GM10847 (cell line): Measurements from ENCODE around the gene CD58.

Experiments
- POLR2A ChIP-seq: IDR thresholded peaks from 2 replicates; pipeline ENCODE4 v1.6.1; 2011; ENCODE audit not compliant: insufficient read length; ENCODE audit errors: extremely low read depth

CD58 gene

GRCh38 chr1:116572099-116572498 is 1.3 kb upstream of the CD58 start:
- TF ChIP-seq POLR2A, result no peak

DNA sequence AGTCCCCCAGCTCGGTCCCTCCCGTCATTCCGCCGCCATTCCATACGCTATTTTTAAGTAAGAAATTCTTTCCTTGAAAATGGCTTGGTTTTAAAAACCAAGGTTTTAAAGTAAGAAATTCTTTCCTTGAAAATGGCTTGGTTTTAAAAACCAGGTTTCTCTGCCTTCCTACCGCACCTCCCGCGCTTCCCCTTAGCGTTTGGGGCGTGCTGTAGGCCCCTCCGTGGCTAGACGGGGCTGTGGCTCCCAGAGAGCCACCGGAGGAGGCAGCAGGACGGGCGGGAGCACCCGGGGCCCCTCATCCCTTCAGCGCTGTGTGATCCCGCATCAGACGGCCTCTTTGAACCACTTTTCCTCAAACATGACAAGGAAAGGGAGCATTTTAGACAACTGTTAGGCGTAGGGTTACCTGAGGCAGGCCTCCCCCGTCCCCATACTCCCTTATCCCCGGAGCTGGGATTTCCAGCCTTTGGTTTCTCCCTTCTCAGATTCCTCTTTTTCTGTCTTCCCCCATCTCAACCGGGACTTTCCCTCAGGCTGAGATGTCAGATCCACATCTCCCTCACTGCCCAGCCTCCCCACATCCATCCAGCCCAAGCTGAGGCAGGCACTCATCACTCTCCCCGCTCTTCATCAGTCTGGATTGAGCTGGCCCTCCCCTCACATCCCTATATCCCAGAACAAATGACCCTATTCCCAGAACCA is 541 bp upstream of the CD58 start:
- no peak for TF ChIP-seq POLR2A

GRCh38 chr1:116569776-116570357 is 959 bp downstream of the CD58 start:
- TF ChIP-seq POLR2A, result peak; percentile 22

DNA sequence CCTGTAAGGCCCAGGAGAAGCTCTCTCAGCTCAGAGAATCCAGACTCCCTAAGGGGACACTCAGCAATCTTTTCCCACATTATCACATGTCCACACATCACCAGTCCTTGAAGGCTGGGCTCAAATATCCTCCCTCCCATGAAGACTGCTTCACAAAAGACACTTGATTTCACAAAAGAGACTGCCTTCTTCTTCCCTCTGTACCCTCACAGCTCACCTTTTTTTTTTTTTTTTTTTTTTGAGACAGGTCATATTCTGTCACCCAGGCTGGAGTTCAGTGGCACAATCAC is 1.5 kb downstream of the CD58 start:
- TF ChIP-seq POLR2A, result no peak

- no peak for TF ChIP-seq POLR2A
These were observed 2.0 kb downstream of the CD58 start for GRCh38 chr1:116568662-116569380.

DNA sequence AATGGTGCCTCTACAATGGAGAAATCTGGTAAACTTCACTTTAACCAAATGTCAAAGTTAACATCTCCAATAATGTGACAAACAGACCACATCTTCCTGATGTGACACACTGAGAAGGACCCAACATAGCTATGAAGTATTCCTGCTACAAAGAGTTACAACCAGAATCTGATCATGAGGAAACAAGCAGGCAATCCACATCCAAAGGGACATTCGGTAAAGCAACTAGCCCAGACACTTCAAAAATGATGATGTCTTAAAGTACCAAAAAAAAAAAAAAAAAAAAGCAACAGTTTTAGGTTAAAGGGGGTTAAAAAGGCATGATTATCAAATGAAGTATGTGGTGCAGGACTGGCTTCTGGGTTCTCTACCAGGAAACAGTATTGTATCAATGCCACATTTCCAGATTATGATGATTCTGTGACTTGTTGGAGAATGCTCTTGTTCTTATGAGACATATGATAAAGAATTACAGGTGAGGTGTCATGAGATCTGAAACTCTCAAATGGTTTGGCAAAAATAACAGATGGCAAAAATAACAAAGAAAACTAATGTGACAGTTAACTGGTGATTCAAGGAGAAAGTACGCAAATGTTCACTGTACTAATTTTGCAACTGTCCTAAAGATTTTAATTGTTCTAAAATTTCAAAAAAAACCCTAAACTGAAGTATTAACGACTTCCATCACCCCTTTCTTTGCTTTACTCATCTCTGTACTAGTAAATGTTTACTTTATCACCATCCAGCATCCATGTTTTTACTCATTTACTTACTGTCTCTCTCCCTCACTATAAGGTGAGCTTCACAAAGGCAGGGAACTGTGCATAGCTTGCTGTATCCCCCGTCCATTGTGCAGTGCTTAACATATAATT is 2.8 kb downstream of the CD58 start:
- TF ChIP-seq POLR2A, result no peak

GRCh38 chr1:116565222-116565621 is 5.6 kb downstream of the CD58 start:
- no peak for TF ChIP-seq POLR2A

GRCh38 chr1:116564426-116564825 is 6.4 kb downstream of the CD58 start:
- TF ChIP-seq POLR2A, result no peak

GRCh38 chr1:116561563-116561962 is 9.3 kb downstream of the CD58 start:
- TF ChIP-seq POLR2A, result no peak

DNA sequence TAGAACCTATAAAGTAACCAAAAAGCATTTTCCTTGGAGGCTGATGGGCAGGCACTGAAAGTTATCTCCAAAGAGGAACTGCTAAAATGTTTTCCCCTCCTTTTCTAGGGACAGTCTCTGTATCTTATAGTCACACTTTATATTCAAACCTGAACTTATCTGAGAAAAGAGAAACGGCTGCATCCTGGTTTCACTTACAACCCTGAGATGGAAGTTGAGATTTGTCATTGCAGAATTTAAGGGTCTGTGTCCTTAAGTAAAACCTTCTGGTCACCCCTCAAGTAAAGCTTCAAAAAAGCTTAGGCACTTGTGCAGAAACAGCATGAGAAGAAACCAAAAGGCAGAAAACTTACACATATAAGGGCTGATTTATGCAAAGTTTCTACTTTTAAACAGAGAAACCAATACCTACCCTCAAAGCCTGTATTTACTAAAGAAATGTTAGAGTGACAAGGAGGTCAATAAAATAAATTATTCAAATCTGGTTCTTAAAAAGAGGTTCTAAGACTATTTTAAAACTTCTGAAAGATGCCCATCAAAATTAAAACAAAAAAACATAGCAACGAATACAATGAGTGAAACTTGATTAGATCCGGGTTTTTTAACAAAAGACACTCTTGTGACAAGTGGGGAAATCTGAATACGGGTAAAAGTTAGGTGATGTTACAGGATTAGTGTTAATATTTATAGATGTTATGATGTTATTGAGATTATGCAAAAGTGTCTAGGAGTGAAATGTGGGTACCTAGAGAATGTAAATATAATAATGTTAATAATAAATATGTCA is 9.9 kb downstream of the CD58 start:
- TF ChIP-seq POLR2A, result no peak

DNA sequence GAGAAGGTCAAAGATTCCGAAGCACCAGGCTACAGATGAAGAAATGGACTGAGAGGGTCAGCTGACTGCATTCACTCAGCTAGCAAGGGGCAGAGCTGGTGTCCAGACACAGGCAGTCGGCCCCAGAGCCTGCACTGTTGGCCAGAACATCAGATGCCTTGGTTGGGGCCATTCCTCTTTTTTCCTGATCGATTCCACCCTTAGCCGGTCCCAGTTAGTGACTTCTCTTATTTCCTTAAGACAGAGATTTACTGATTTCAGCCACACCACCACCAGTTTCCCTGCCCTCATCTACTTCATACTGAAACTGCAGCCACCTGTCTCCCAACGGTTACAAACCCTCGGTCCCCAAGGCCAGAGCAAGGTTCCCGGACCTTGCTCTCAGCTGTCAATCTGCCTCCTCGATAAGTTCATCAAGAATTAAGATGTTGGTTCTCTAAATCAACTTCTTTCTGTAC is 11.5 kb downstream of the CD58 start:
- peak; percentile 26 for TF ChIP-seq POLR2A

DNA sequence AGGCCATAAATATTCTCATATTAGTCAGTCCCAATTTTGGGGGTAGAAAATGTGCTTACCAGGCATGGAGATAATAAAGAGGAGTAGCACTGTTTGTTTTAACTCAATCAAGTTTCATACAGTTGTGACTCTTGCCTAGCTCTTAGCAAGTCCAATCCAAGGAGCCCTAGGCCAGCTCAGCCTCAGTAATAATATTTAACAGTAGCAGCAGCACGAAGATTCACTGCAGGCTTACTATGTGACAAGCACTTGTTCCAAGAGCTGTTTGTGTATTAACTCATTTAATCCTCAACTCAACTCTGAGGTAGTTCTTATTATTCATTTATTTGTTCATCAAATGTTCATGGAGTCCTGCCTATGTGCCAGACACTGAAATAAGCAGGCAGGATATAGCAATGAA is 12.3 kb downstream of the CD58 start:
- no peak for TF ChIP-seq POLR2A

- TF ChIP-seq POLR2A, result no peak
These were observed 12.7 kb downstream of the CD58 start for GRCh38 chr1:116558140-116558549.

GRCh38 chr1:116557323-116557878 is 13.4 kb downstream of the CD58 start:
- no peak for TF ChIP-seq POLR2A
